C4-2B (cell line): ENCODE data around the gene LYRM1.

ENCODE experiments used
- ZFX ChIP-seq: fragments of 450-650 bp; IDR thresholded peaks from 2 replicates; pipeline ENCODE4 v1.6.1; 2017
- TF ChIP-seq, protein P1 (sequence below): fragments of 450-650 bp; conservative IDR thresholded peaks from 2 replicates; pipeline ENCODE4 v1.5.1; 2017; ENCODE audit warnings: mild to moderate bottlenecking

DNA sequence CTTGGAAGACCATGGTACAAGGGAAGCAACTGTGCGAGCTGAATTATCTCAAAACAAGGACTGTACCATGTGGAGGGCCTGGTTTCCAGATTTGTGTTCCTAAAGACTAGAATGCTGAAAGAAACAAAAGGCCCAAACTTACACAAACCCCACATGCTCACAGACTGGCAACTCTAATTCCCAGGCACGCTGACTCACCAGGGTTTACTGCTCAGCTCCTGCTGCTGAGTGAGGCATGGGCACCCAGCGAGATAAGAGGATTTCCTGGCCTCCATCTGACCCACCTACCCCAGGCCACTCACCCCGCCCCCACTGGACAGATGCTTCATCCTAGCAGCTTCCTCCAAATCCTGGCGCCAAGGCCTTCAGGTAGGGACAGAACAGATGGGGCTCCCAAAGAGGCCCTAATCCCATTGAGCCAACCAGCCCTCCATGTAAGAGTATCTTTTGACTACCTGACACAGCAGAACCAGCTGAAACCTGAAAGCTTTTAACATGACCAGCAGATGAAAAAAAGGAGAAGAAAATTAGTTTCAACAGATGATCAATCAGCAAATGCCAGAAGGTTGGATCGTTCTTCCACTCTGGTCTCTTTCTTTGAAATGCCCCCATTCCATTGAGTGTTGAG is 34.3 kb upstream of the LYRM1 start:
- TF ChIP-seq, protein P1, sequence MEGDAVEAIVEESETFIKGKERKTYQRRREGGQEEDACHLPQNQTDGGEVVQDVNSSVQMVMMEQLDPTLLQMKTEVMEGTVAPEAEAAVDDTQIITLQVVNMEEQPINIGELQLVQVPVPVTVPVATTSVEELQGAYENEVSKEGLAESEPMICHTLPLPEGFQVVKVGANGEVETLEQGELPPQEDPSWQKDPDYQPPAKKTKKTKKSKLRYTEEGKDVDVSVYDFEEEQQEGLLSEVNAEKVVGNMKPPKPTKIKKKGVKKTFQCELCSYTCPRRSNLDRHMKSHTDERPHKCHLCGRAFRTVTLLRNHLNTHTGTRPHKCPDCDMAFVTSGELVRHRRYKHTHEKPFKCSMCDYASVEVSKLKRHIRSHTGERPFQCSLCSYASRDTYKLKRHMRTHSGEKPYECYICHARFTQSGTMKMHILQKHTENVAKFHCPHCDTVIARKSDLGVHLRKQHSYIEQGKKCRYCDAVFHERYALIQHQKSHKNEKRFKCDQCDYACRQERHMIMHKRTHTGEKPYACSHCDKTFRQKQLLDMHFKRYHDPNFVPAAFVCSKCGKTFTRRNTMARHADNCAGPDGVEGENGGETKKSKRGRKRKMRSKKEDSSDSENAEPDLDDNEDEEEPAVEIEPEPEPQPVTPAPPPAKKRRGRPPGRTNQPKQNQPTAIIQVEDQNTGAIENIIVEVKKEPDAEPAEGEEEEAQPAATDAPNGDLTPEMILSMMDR = no peak
- TF ChIP-seq ZFX = no peak
